Neuronal stem cell (in vitro differentiated cells): ENCODE results near the gene SLC16A9.
"Not testable (repeated sequence)": the region's sequence is repeated elsewhere in the genome, so short reads cannot be mapped to it uniquely, and the experiment has no call there.

Experiments
- DNase-seq: peaks from one replicate; pipeline ENCODE4 v3.0.0-alpha.2; 2013; ENCODE audit warnings: low spot score
- H2AFZ ChIP-seq: one replicate; pipeline ENCODE4 v1.6.1; 2013; ENCODE audit warnings: mild to moderate bottlenecking, low read length, inconsistent platforms
- H2AK5ac ChIP-seq: 2 replicates; pipeline ENCODE4 v1.6.1; 2013; ENCODE audit warnings: low read depth, mild to moderate bottlenecking, inconsistent platforms, low read length, moderate library complexity, mixed read lengths
- H2BK120ac ChIP-seq: 2 replicates; pipeline ENCODE4 v1.6.1; 2013; ENCODE audit warnings: low read depth, mild to moderate bottlenecking, inconsistent platforms, low read length, moderate library complexity, mixed read lengths
- H2BK12ac ChIP-seq: one replicate; pipeline ENCODE4 v1.6.1; 2013; ENCODE audit warnings: low read length, inconsistent platforms
- H2BK15ac ChIP-seq: 2 replicates; pipeline ENCODE4 v1.6.1; 2013; ENCODE audit warnings: mild to moderate bottlenecking, low read length, inconsistent platforms, mixed read lengths
- H2BK5ac ChIP-seq: one replicate; pipeline ENCODE4 v1.6.1; 2013; ENCODE audit warnings: inconsistent platforms, mild to moderate bottlenecking, low read length, moderate library complexity
- H3K14ac ChIP-seq: one replicate; pipeline ENCODE4 v1.6.1; 2013; ENCODE audit warnings: low read length, inconsistent platforms
- H3K18ac ChIP-seq: 2 replicates; pipeline ENCODE4 v1.6.1; 2013; ENCODE audit warnings: low read length, inconsistent platforms
- H3K23ac ChIP-seq: 2 replicates; pipeline ENCODE4 v1.6.1; 2013; ENCODE audit warnings: low read depth, mild to moderate bottlenecking, mixed read lengths, low read length, inconsistent platforms; ENCODE audit not compliant: poor library complexity
- H3K27ac ChIP-seq: replicated peaks from 3 replicates; pipeline ENCODE4 v1.5.1; 2013; ENCODE audit warnings: low read length, inconsistent platforms
- H3K27me3 ChIP-seq, 3 experiments: 2 replicates each; pipeline ENCODE4 v1.6.1; 2013; ENCODE audit warnings: low read length in 3 of 3, mild to moderate bottlenecking in 2 of 3, inconsistent platforms in 1 of 3, low read depth in 1 of 3, mixed read lengths in 1 of 3, moderate library complexity in 1 of 3; ENCODE audit not compliant: control insufficient read depth in 3 of 3, insufficient read depth in 3 of 3
- H3K36me3 ChIP-seq, 2 donors: replicated peaks in 1 of 2; 2 replicates each; pipeline ENCODE4 v1.6.1; 2013; ENCODE audit warnings: low read length in 2 of 2; ENCODE audit not compliant: control insufficient read depth in 2 of 2, insufficient read depth in 2 of 2
- H3K4ac ChIP-seq: 2 replicates; pipeline ENCODE4 v1.6.1; 2013; ENCODE audit warnings: inconsistent platforms, mild to moderate bottlenecking, low read length, moderate library complexity
- H3K4me1 ChIP-seq, 2 donors: 1 replicate in 1 of 2; 2 replicates in 1 of 2; pipeline ENCODE4 v1.6.1; 2013; ENCODE audit warnings: low read length in 2 of 2, low read depth in 1 of 2; ENCODE audit not compliant: control insufficient read depth in 2 of 2, insufficient read depth in 1 of 2
- H3K4me2 ChIP-seq: one replicate; pipeline ENCODE4 v1.6.1; 2013; ENCODE audit warnings: mild to moderate bottlenecking, low read length, inconsistent platforms; ENCODE audit not compliant: insufficient read depth, poor library complexity, severe bottlenecking
- H3K4me3 ChIP-seq, 2 donors: 2 replicates each; pipeline ENCODE4 v1.5.1; 2013; ENCODE audit warnings: low read length in 2 of 2, mild to moderate bottlenecking in 2 of 2, inconsistent platforms in 1 of 2, moderate library complexity in 1 of 2
- H3K79me1 ChIP-seq: one replicate; pipeline ENCODE4 v1.6.1; 2013; ENCODE audit warnings: low read depth, mild to moderate bottlenecking, inconsistent platforms, low read length, moderate library complexity
- H3K9ac ChIP-seq: one replicate; pipeline ENCODE4 v1.6.1; 2013; ENCODE audit warnings: mild to moderate bottlenecking, low read depth, low read length, inconsistent platforms; ENCODE audit not compliant: poor library complexity
- H3K9me3 ChIP-seq, 2 donors: replicated peaks in 1 of 2; 2 replicates each; pipeline versions ENCODE3 to v1.6.1; 2013; ENCODE audit warnings: low read length in 2 of 2, mild to moderate bottlenecking in 2 of 2, inconsistent platforms in 1 of 2, low read depth in 1 of 2, mixed read lengths in 1 of 2, moderate library complexity in 1 of 2; ENCODE audit not compliant: control insufficient read depth in 2 of 2, insufficient read depth in 1 of 2
- H4K8ac ChIP-seq: one replicate; pipeline ENCODE4 v1.6.1; 2013; ENCODE audit warnings: low read depth, mild to moderate bottlenecking, inconsistent platforms, low read length, moderate library complexity
- H4K91ac ChIP-seq: one replicate; pipeline ENCODE4 v1.6.1; 2013; ENCODE audit warnings: low read length, low read depth, mild to moderate bottlenecking, inconsistent platforms; ENCODE audit not compliant: poor library complexity
- WGBS, 2 donors: extraction: QIAGEN DNeasy Blood & Tissue Kit; methylation state at CpG; one replicate each; pipeline ENCODE4 v1.1.7; 2013; ENCODE audit warnings: missing lambda C conversion rate in 2 of 2, mixed read lengths in 1 of 2; ENCODE audit not compliant: insufficient read length in 2 of 2, insufficient replicate concordance in 1 of 2; ENCODE audit errors: extremely low coverage in 2 of 2; 5-methylcytosine and 5-hydroxymethylcytosine counted together

The SLC16A9 gene

GRCh38 chr10:59744762-59745161 lies 35.1 kb upstream of the SLC16A9 start:
- no CpG with 5 or more reads among the region's 6 CpGs for WGBS, 2 donors

GRCh38 chr10:59744156-59744555 lies 34.5 kb upstream of the SLC16A9 start:
- not testable (repeated sequence) for H3K23ac ChIP-seq

More at GRCh38 chr10:59744762-59745161, 35.1 kb upstream of the SLC16A9 start:
- H3K9me3 ChIP-seq, H2AFZ ChIP-seq, H3K23ac ChIP-seq, H3K79me1 ChIP-seq, H4K91ac ChIP-seq, H3K36me3 ChIP-seq, H3K27me3 ChIP-seq, H2BK5ac ChIP-seq, H3K9ac ChIP-seq, H3K4me2 ChIP-seq, H2BK12ac ChIP-seq, H3K14ac ChIP-seq, DNase-seq, H3K18ac ChIP-seq, H2BK15ac ChIP-seq, H4K8ac ChIP-seq, H2BK120ac ChIP-seq, H3K4ac ChIP-seq, H3K27ac ChIP-seq, H3K4me3 ChIP-seq, H2AK5ac ChIP-seq, H3K4me1 ChIP-seq: not testable (repeated sequence)

DNA sequence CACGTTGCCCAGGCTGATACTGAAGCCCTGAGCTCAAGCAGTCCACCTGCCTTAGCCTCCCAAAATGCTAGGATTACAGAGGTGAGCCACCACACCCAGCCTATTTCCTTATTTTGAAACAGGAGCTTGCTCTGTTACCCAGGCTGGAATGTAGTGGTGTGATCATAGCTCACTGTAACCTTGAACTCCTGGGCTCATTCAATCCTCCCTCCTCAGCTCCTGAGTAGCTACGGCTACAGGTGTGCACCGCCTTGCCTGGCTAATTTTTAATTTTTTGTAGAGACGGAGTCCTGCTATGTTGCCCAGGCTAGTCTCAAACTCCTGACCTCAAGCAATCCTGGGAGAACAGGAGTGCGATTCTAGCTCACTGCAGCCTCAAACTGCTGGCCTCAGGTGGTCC lies 31.9 kb upstream of the SLC16A9 start:
- no peak overlapping the region for H3K27ac ChIP-seq
- no peak overlapping the region for H3K4me3 ChIP-seq
- H3K36me3 ChIP-seq = no peaks in the 10 kb centered on the region
- H2BK120ac ChIP-seq = no peak overlapping the region
- no peak overlapping the region for H3K9ac ChIP-seq
- H4K8ac ChIP-seq = no peak overlapping the region
- no peak overlapping the region for H3K23ac ChIP-seq
- H2BK12ac ChIP-seq = no peak overlapping the region
- no peak overlapping the region for H4K91ac ChIP-seq
- WGBS, 2 donors = no CpG with 5 or more reads among the region's 5 CpGs
- H2BK5ac ChIP-seq = no peak overlapping the region
- H3K4me2 ChIP-seq = no peak overlapping the region
- no peak for DNase-seq
- no peaks in the 10 kb centered on the region for H3K9me3 ChIP-seq
- H3K79me1 ChIP-seq = no peaks in the 10 kb centered on the region
- H2BK15ac ChIP-seq = no peak overlapping the region
- H3K14ac ChIP-seq = no peak overlapping the region
- no peak overlapping the region for H2AK5ac ChIP-seq
- H3K4me1 ChIP-seq = no peaks in the 10 kb centered on the region
- no peak overlapping the region for H3K18ac ChIP-seq
- H3K4ac ChIP-seq = no peak overlapping the region
- no peak overlapping the region for H2AFZ ChIP-seq
- H3K27me3 ChIP-seq = no peaks in the 10 kb centered on the region

More at GRCh38 chr10:59744156-59744555, 34.5 kb upstream of the SLC16A9 start:
- not testable (repeated sequence) for H3K4me2 ChIP-seq, DNase-seq, H2AFZ ChIP-seq, H2BK15ac ChIP-seq, H3K4ac ChIP-seq, H2BK12ac ChIP-seq, H3K36me3 ChIP-seq, H4K8ac ChIP-seq, H3K27ac ChIP-seq, H3K4me1 ChIP-seq, H3K18ac ChIP-seq, H4K91ac ChIP-seq, H3K9me3 ChIP-seq, H3K27me3 ChIP-seq, H3K4me3 ChIP-seq, H3K14ac ChIP-seq, H3K9ac ChIP-seq, H3K79me1 ChIP-seq, H2BK120ac ChIP-seq, H2AK5ac ChIP-seq, H2BK5ac ChIP-seq
- no CpG with 5 or more reads among the region's 32 CpGs for WGBS, 2 donors

DNA sequence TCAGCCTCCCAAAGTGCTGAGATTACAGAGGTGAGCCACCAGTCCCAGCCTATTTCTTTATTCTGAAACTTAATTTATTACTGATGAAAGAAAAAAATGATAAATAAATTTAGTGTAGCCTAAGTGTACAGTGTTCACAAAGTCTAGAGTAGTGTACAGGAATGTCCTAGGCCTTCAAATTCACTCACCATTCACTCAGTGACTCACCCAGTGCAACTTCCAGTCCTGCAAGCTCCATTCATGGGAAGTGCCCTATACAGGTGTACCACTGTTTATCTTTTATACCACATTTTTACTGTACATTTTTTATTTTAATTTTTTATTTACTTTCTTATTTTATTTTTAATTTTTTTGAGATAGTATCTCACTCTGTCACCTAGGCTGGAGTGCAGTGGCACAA lies 31.4 kb upstream of the SLC16A9 start:
- H3K4me3 ChIP-seq = no peak overlapping the region
- no peak overlapping the region for H2AFZ ChIP-seq
- no peaks in the 10 kb centered on the region for H3K36me3 ChIP-seq
- no peak overlapping the region for H3K4me2 ChIP-seq
- H3K9me3 ChIP-seq = no peaks in the 10 kb centered on the region
- H4K91ac ChIP-seq = no peak overlapping the region
- no peak overlapping the region for H3K27ac ChIP-seq
- no peak overlapping the region for H3K23ac ChIP-seq
- no peak overlapping the region for H3K4ac ChIP-seq
- no peak overlapping the region for H3K9ac ChIP-seq
- no peak overlapping the region for H2BK15ac ChIP-seq
- H3K14ac ChIP-seq = no peak overlapping the region
- no peak for DNase-seq
- no peak overlapping the region for H4K8ac ChIP-seq
- no peak overlapping the region for H3K18ac ChIP-seq
- H3K4me1 ChIP-seq = no peaks in the 10 kb centered on the region
- no peaks in the 10 kb centered on the region for H3K79me1 ChIP-seq
- no peak overlapping the region for H2BK12ac ChIP-seq
- no peak overlapping the region for H2BK120ac ChIP-seq
- no peaks in the 10 kb centered on the region for H3K27me3 ChIP-seq
- H2AK5ac ChIP-seq = no peak overlapping the region
- H2BK5ac ChIP-seq = no peak overlapping the region
